NT2/D1 (cell line): Measurements from ENCODE around the gene TIA1.
"Not testable (repeated sequence)": the region's sequence is repeated elsewhere in the genome, so short reads cannot be mapped to it uniquely, and the experiment has no call there.

ENCODE experiments used
- YY1 ChIP-seq: IDR thresholded peaks from 2 replicates; pipeline ENCODE4 v1.6.1; 2011; ENCODE audit not compliant: insufficient read length, insufficient read depth
- ZNF274 ChIP-seq: IDR thresholded peaks from 2 replicates; pipeline ENCODE4 v1.6.1; 2011; ENCODE audit warnings: mild to moderate bottlenecking, low read depth, low read length

DNA sequence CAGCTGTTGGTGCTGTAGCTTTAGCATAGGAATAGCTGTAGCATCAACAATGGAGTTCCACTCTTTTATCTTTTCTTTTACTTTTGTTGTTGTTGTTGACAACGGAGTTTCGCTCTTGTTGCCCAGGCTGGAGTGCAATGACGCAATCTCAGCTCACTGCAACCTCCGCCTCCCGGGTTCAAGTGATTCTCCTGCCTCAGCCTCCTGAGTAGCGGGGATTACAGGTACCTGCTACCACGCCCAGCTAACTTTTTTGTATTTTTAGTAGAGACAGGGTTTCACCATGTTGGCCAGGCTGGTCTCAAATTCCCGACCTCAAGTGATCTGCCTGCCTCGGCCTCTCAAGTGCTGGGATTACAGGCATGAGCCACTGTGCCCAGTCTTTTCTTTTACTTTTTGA is 61.3 kb downstream of the TIA1 start:
- not testable (repeated sequence) for TF ChIP-seq YY1, ZNF274
